Subcutaneous adipose tissue (tissue), 4 donors: ENCODE measurements around the gene PRICKLE3. TPM values are rescaled to one million over a fixed set of nuclear protein-coding genes. Genes with fewer than 3 reads are reported as not detected.

ENCODE experiments used
- CTCF ChIP-seq: fragments of 450-650 bp; IDR thresholded peaks from one replicate; pipeline ENCODE4 v1.5.1; 2016; ENCODE audit warnings: low read depth, mild to moderate bottlenecking, control low read depth, antibody characterized with exemption, moderate library complexity
- total RNA-seq, 4 donors: library from RNA; depleted of rRNA; stranded (reverse); fragments of >200 nt; gene quantifications; one replicate each; pipeline ENCODE4 v1.1.0, GENCODE V29; 2016

PRICKLE3 gene
- total RNA-seq, 4 donors from 2014 or later, result 10.7 to 19.4 (median 13.8) TPM

- TF ChIP-seq CTCF, result no peak
Measured at GRCh38 chrX:49171752-49172279, 14.4 kb downstream of the PRICKLE3 start, which contains the start of gene PLP2. TSS of gene PLP2 (plus strand) at chrX:49171898. CDS start at chrX:49172001, 103 bp downstream.

GRCh38 chrX:49167740-49168108 is 18.4 kb downstream of the PRICKLE3 start:
- no peak for TF ChIP-seq CTCF

GRCh38 chrX:49166914-49167739 is 19.0 kb downstream of the PRICKLE3 start:
- no peak for TF ChIP-seq CTCF

- no peak for TF ChIP-seq CTCF
Measured at GRCh38 chrX:49165901-49166881, 20.0 kb downstream of the PRICKLE3 start.

GRCh38 chrX:49164589-49165360 is 21.4 kb downstream of the PRICKLE3 start:
- no peak for TF ChIP-seq CTCF

GRCh38 chrX:49163555-49164419 is 22.4 kb downstream of the PRICKLE3 start:
- no peak for TF ChIP-seq CTCF
